H1 (cell line): ENCODE data around the gene INPP4B. TPM values are rescaled to one million over a fixed set of nuclear protein-coding genes. Genes with fewer than 3 reads are reported as not detected.

ENCODE experiments used
- CHD2 ChIP-seq: IDR thresholded peaks from 2 replicates; pipeline ENCODE4 v1.6.1; 2012; ENCODE audit warnings: low read length, improper control_type of control experiment
- polyA plus RNA-seq, 7 experiments: library from polyadenylated mRNA; depleted of rRNA in 3 of 7; stranded (reverse) in 5 of 7; unstranded in 2 of 7; fragments of >200 nt in 5 of 7; fragments of 200-250 nt in 2 of 7; gene quantifications; 1 replicate in 5 of 7; 2 replicates in 1 of 7; 4 replicates in 1 of 7; pipeline versions ENCODE4 v1.2.1 to v1.2.3, GENCODE V29; 2011 to 2013; ENCODE audit warnings: missing spikeins in 2 of 7, mixed read lengths in 2 of 7
- total RNA-seq: library from RNA; stranded (reverse); fragmentation: NEBNext Ultra II Directional; extraction: Animal tissue kit (Norgen Biotek cat#: 25700); gene quantifications from 2 replicates; pipeline ENCODE4 v1.2.1, GENCODE V29; 2021

INPP4B gene
- total and polyA plus RNA-seq, 2 of the 8 experiments (the other 6 are each of a cell fraction or from before 2014, with no cell fraction given): 0.11 to 0.54 TPM

DNA sequence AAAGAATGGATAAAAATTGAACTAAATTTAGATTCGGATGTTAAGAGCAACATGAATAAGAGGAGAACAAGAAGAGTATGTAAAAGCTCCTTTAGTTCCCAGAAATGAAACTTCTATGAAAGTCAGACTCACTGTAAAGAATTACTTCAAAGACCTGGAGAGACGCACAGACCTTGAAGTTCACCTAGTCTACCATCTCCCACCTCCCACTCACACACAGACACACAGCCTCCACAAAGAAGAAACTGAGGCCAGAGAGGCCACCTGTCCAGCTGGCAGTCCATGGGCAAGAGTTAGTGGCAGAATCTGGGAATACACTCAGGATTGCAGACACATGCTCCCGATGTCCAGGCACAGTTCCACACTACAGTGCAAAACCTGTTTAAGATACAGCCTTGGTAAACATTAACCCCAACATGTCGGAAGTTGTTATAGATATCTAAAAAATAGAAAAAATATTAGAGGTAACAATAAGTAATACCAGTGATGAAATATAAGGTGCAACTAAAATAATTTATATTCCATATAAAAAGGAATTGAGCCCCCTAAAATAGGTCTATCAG, 288.8 kb downstream of the INPP4B start (continued):
- TF ChIP-seq CHD2: no peak
